GM21528 (cell line): ENCODE data around the gene EGFL7.
"Not testable (repeated sequence)": the region's sequence is repeated elsewhere in the genome, so short reads cannot be mapped to it uniquely, and the experiment has no call there.

Experiments used
- ATAC-seq: cut with Tn5 transposase; IDR thresholded peaks from one replicate; pipeline ENCODE4 v1.9.1; 2021; ENCODE audit warnings: mild to moderate bottlenecking, moderate library complexity; ENCODE audit not compliant: unreplicated experiment, low FRiP score

The EGFL7 gene

GRCh38 chr9:136695955-136696354, 33.2 kb downstream of the EGFL7 start:
- no peak for ATAC-seq

- ATAC-seq, result no peak
Measured at GRCh38 chr9:136696502-136696901, 33.8 kb downstream of the EGFL7 start.

DNA sequence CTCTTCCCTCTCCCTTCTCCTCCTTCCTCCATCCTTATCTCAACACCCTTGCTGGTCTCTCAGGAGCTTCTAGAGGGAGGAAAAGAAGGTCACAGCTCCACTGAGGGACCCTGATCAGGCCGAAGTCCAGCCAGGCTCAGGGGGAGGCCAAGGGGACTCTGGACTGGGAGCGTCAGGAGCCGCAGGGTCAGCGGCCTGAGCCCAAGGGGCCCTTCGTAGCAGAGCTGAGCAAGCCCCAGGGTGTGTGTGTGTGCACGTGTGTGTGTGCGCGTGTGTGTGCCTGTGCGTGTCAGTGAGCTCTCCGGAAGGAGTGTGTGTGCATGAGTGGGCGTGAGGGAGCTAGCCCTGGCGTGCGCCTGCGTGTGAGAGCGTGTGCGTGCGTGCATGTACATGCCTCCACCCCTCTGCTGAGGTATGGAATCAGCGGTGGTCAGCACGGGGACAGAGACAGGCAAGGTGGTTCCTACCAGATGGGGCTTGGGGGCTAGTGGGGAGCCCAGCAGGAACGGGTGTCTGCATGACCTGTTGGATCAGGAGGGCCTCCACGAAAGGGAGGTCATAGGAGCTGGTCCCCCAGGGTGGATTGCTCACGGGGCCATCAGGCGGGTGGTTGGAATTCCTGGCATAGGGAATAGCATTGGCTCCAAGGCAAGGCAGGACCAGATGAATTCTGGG, 34.6 kb downstream of the EGFL7 start:
- no peak for ATAC-seq

- ATAC-seq, result no peak
Measured at GRCh38 chr9:136697821-136698526, 35.3 kb downstream of the EGFL7 start.

DNA sequence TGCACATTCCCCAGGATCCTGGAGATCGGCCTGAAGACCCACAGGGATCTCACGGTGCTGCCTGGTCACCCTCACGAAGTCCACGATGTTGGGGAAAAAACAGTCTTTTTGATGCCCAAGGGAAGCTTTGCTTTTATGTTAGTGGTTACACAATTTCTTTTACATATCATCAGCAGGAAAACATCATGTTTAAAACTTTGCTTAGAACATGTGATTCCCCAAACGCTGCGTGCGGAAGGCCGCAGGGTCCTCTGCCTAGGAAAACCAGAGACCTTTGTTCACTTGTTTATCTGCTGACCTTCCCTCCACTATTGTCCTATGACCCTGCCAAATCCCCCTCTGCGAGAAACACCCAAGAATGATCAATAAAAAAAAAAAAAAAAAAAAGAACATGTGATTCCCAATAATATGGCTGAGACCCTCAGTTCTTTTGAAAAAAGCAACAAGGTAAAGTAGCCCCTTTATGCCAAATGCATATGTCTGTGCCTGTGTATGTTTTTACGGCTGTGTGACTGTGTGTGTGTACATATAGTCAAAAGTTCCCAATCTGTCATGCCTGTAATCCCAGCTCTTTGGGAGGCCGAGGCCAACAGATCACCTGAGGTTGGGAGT, 36.0 kb downstream of the EGFL7 start:
- no peak for ATAC-seq

DNA sequence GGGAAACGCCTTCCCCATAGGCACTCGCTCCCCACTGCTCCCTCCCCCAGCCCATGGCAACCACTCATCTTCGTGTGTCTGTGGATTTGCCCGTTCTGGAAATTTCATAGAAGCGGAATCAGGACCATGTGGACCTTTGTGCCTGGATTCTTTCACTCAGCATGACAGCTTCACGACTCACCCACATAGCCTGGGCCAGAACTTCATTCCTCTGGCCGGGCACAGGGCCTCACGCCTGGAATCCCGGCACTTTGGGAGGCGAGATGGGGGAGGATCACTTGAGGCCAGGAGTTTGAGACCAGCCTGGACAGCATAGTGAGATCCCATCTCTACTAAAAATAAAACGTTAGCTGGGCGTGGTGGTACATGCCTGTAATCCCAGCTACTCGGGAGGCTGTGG, 37.6 kb downstream of the EGFL7 start:
- no peak for ATAC-seq

DNA sequence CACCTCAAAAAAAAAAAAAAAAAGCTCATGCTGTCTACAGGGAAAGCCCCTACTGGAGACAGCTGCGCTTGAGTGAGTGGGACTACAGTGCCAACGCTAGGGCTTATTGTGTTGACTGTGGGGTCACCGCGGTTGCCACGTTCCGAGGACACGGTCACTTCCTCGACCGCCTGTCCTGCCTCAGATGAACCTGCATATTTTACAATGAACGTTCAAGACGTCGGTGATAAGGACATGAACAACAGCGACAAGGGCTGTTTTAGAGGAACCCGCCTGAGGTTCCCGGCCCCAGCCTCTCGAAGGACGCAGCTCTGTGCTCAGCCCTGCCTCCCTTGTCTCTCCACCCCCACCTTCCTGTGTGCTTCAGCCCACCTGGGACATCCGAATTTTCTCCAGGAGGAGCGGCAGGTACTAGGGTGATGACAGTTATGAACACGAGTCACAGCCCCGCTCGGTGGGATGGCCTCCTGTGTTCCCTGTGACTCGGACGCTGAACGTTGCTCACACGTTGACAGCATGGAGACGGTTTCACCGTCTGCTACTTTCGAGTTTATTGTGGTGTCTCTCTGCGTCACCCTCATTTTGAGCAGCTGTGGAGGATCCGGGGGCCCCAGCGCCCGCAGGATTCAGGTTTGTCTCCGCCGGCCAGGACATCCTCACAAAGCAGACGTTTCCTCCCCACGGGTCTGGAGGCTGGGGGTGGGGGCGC, 38.4 kb downstream of the EGFL7 start:
- ATAC-seq, result peak; percentile 70

DNA sequence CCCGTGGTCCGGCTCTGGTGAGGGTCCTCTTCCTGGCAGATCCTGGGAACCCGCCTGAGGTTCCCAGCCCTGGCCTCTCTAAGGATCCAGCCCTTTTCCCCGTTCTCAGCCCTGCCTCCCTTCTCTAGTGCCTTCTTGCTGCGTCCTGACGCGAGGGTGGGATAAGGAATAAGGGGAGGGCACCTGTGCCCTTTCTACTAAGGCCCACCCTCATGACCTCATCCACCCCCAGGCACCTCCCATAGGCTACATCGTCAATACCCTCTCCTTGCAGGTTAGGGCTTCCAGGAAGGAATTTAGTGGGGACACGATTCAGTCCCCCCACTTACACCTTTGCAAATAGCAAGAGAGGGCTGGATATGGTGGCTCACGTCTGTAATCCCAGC, 38.9 kb downstream of the EGFL7 start:
- no peak for ATAC-seq

- no peak for ATAC-seq
Measured at GRCh38 chr9:136703276-136703860, 40.7 kb downstream of the EGFL7 start.

- not testable (repeated sequence) for ATAC-seq
Measured at GRCh38 chr9:136704741-136705140, 42.0 kb downstream of the EGFL7 start.

- no peak for ATAC-seq
Measured at GRCh38 chr9:136705564-136705963, 42.8 kb downstream of the EGFL7 start.

DNA sequence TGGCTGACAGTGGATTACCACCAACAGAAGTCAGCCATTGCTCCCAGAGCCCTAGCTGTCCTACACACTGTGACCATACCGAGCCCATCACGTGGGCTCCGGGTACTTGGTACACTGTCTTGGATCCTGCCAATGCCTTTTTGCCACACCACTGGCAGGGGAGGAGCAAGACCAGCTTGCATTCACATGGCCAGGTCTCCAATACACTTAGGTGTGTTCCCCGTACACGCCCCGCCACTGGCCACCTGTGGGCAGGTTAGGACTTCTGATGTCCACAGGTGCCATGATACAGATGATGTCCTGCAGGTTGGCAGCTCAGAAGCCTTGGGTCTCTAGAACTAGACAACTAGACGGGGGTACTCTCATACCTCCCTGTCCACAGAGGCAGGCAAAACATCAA, 44.3 kb downstream of the EGFL7 start:
- no peak for ATAC-seq

GRCh38 chr9:136707849-136708517, 45.3 kb downstream of the EGFL7 start:
- no peak for ATAC-seq

- no peak for ATAC-seq
Measured at GRCh38 chr9:136709454-136710109, 46.9 kb downstream of the EGFL7 start.

GRCh38 chr9:136710543-136710942, 47.8 kb downstream of the EGFL7 start:
- ATAC-seq, result no peak

DNA sequence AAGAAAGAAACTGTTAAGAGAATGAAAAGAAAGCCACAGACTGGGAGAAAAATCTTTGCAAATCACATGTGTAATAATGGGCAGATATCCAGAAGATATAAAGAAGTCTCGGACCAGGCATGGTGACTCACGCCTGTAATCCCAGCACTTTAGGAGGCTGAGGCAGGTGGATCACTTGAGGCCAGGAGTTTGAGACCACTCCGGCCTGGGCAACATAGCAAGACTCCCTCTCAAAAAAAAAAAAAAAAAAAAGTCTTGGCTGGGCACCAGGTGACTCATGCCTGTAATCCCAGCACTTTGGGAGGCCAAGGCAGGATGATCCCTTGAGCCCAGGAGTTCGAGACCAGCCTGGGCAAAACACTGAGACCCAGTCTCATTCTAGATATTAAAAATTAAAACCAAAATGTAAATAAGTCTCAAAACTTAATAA, 48.5 kb downstream of the EGFL7 start:
- ATAC-seq, result not testable (repeated sequence)

DNA sequence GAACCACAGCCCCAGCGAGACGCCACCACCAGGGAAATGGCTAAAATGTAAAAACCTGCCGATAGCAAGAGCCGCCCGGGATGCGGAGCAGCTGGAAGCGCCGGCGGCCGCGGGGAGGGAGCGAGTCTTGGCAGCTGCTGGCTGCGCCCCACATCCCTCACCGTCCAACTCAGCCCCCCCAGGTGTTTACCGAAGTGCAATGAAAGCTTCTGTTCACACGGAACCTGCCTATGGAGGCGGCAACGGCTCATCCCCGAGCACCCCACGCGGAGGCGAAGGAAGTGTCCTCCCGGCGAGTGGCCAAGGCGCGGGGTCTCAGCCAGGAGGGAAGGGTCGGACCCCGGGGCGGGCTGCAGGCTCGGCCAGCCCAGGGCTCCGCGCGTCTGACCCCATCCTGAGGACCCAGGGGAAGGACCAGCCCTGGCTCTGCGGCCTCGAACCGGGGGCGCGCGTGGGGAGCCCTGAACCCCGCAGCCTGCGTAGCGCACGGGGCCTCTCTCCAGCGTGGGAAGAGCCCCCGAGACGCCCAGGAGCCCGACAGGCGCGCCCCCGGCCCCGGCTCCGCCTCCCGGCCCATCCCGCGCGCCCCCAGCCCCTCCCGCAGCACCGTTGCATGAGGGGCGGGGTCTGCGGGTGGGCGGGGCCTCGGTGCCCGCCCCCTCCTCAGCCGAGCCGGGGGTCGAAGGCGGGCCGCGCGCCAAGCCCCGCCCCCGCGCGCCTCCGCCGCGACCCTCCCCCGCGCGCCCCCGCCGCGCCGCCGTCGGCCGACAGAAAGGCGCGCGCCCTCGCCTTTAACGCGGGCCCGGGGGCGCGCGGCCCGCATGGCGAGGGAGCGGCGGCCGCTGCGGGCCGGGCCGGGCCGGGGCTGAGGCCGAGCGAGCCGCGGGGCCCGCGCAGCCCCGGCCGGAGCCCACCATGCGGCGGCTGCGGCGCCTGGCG, 49.3 kb downstream of the EGFL7 start, which contains the start of gene DIPK1B:
DIPK1B (plus strand) TSS at position 822 of the 939 bp plus-strand sequence; CDS start at position 916, 94 bp downstream.
- ATAC-seq, result no peak

DNA sequence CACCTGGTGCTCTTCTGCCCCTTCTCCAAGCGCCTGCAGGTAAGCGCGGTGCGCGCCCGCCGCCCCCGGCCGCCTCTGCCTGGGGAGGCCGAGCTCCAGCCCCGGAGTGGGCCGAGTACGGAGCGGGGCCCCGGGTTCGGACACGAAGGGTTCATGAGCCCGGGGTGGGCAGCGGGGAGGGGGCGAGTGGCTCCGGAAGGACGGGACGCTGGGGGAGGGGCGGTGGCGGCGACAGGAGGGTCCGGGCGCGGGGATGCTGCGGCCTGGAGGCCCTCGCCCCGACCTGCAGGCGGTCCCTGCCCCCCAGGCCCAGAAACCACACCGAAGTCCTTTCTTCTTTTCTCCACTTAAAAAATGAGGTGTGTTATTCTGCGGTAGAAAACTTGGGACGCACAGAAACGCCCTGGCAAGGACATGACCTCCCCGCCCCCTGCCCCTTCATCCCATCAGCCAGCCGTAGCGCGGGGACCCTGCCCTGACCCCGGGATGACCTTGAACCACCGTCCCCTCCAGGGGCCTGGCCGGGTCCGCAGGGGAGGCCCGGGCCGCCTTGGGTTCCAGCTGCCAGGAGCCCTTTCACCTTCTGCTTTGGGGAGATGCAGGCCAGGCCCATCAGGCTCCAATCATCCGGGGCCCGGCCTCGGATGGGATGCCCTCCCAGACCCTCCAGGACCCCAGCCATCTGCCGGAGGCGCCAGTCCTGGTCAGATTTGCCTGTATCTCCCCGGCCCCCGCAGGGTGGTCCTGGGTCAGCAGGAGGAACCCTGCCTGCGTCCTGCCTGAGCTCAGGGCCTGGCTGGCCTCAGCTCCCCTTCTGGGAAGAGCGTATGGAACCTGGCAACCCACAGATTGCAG, 50.2 kb downstream of the EGFL7 start:
- no peak for ATAC-seq
